ENCODE measurements around the gene TDRD15. TPM values are rescaled to one million over a fixed set of nuclear protein-coding genes. Genes with fewer than 3 reads are reported as not detected.

The TDRD15 gene
- total RNA-seq, 2 donors from 2014 or later: 0.14 to 0.42 TPM

GRCh38 chr2:21181957-21182356, 58.2 kb downstream of the TDRD15 start:
- no peak overlapping the region for H3K27ac ChIP-seq
- H3K36me3 ChIP-seq: no peaks in the 10 kb centered on the region
- H3K27me3 ChIP-seq (replicated peaks; ENCODE audit: insufficient read depth): no peaks in the 10 kb centered on the region
- DNase-seq (ENCODE audit: low spot score) (no peak), ATAC-seq (ENCODE audit: insufficient number of reproducible peaks, low FRiP score, low read depth) (no peak)
- TF ChIP-seq, protein P1, sequence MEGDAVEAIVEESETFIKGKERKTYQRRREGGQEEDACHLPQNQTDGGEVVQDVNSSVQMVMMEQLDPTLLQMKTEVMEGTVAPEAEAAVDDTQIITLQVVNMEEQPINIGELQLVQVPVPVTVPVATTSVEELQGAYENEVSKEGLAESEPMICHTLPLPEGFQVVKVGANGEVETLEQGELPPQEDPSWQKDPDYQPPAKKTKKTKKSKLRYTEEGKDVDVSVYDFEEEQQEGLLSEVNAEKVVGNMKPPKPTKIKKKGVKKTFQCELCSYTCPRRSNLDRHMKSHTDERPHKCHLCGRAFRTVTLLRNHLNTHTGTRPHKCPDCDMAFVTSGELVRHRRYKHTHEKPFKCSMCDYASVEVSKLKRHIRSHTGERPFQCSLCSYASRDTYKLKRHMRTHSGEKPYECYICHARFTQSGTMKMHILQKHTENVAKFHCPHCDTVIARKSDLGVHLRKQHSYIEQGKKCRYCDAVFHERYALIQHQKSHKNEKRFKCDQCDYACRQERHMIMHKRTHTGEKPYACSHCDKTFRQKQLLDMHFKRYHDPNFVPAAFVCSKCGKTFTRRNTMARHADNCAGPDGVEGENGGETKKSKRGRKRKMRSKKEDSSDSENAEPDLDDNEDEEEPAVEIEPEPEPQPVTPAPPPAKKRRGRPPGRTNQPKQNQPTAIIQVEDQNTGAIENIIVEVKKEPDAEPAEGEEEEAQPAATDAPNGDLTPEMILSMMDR (IDR thresholded peaks at IDR 0.05): no peak
- no peaks in the 10 kb centered on the region for H3K9me3 ChIP-seq
- H3K4me1 ChIP-seq (ENCODE audit: control insufficient read depth in 1 of 2, low read depth in 2 of 2): peaks cover 0 to under 1% of the 10 kb centered on the region in 2 donors
- no peak overlapping the region for H3K4me3 ChIP-seq

- ATAC-seq (ENCODE audit: insufficient number of reproducible peaks, low FRiP score, low read depth) (no peak), DNase-seq (ENCODE audit: low spot score) (no peak)
- Histone ChIP-seq H3K36me3 (no peaks in the 10 kb centered on the region), H3K27me3 (replicated peaks; ENCODE audit: insufficient read depth) (no peaks in the 10 kb centered on the region), H3K4me3 (no peak overlapping the region), H3K27ac (no peak overlapping the region), H3K4me1 (ENCODE audit: control insufficient read depth in 1 of 2, low read depth in 2 of 2) (no peaks in the 10 kb centered on the region), H3K9me3 (no peaks in the 10 kb centered on the region)
- TF ChIP-seq, protein P1 (IDR thresholded peaks at IDR 0.05): no peak
These were observed 59.5 kb downstream of the TDRD15 start for GRCh38 chr2:21183306-21183705.

GRCh38 chr2:21183726-21184125, 60.0 kb downstream of the TDRD15 start:
- no peak for DNase-seq (ENCODE audit: low spot score)
- H3K36me3 ChIP-seq: no peaks in the 10 kb centered on the region
- no peaks in the 10 kb centered on the region for H3K4me1 ChIP-seq (ENCODE audit: control insufficient read depth in 1 of 2, low read depth in 2 of 2)
- H3K9me3 ChIP-seq: no peaks in the 10 kb centered on the region
- ATAC-seq (ENCODE audit: insufficient number of reproducible peaks, low FRiP score, low read depth): no peak
- no peak overlapping the region for H3K27ac ChIP-seq
- H3K27me3 ChIP-seq (replicated peaks; ENCODE audit: insufficient read depth): no peaks in the 10 kb centered on the region
- TF ChIP-seq, protein P1 (IDR thresholded peaks at IDR 0.05): no peak
- no peak overlapping the region for H3K4me3 ChIP-seq

DNA sequence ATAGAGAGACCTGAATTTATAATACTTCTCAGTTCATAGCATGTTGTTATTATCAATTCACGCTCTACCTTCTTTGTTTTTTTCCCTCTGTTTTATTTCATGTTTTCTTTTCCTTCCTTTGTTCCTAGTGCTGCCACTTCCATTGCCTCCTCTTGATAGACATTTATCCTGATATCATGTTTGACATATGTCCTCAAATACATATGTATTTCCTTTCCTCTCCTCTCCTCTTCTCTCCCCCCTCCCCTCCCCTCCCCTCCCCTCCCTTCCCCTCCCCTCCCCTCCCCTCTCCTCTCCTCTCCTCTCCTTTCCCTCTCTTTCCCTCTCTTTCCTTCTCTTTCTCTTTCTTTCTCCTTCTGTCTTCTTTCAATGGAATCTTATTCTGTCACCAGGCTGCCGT, 67.8 kb downstream of the TDRD15 start:
- Histone ChIP-seq H3K36me3 (no peaks in the 10 kb centered on the region), H3K4me3 (no peak overlapping the region), H3K27ac (no peak overlapping the region), H3K9me3 (no peaks in the 10 kb centered on the region), H3K4me1 (ENCODE audit: control insufficient read depth in 1 of 2, low read depth in 2 of 2) (no peaks in the 10 kb centered on the region), H3K27me3 (replicated peaks; ENCODE audit: insufficient read depth) (no peaks in the 10 kb centered on the region)
- DNase-seq (ENCODE audit: low spot score) (no peak), ATAC-seq (ENCODE audit: insufficient number of reproducible peaks, low FRiP score, low read depth) (no peak)
- TF ChIP-seq, protein P1 (IDR thresholded peaks at IDR 0.05): no peak

Other genes starting within 250 kb of the TDRD15 start
- gene APOB, start 79.9 kb upstream of the TDRD15 start, total RNA-seq: 1 to 10 TPM; 4.7 to 6.1 TPM